Stimulated activated CD8-positive, alpha-beta memory T cell treated with anti-CD3 and anti-CD28 coated beads, Interleukin-12 subunit alpha, Interleukin-12 subunit beta, amount 100 ng/mL, for 24 hours (primary cell): ENCODE results near the gene ITPKB.
"Not testable (repeated sequence)": the region's sequence is repeated elsewhere in the genome, so short reads cannot be mapped to it uniquely, and the experiment has no call there.

Source experiments
- DNase-seq: peaks from one replicate; pipeline ENCODE4 v3.0.0-alpha.2; 2020; ENCODE audit errors: extremely low read depth

ITPKB gene

DNA sequence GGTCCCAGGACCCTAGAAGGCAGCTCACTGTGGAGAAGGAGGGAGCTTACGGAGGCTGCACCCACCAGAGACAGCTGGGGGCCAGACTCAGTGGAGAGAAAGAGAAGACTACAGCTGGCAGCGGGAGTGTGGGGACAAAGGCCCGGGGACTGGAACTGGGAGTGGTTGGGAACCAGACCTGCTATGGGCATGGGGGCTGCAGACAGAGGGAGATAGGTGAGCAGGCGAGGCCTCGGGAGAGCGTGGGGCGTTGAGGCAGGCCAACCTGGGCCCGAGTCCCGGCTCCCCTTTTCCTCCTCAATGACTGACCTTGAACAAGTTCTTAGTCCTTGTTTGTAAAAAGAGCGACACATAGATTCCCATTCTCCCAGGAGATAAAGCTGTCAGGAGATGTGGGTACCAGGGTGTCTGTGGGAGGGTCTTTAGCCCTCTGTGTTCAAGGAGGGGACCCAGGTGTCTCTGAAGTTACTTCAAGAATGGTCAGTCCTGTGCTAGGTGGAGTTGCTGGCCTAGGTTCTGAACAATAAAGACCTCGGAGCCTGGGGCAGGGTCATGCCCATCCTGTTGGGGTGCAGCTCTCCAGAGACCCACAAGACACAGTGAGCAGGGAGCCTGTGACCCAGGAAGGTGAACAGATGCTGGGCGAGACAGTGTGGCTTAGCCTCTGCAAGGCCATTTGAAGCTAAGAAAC, 87.9 kb downstream of the ITPKB start:
- DNase-seq = no peak

DNA sequence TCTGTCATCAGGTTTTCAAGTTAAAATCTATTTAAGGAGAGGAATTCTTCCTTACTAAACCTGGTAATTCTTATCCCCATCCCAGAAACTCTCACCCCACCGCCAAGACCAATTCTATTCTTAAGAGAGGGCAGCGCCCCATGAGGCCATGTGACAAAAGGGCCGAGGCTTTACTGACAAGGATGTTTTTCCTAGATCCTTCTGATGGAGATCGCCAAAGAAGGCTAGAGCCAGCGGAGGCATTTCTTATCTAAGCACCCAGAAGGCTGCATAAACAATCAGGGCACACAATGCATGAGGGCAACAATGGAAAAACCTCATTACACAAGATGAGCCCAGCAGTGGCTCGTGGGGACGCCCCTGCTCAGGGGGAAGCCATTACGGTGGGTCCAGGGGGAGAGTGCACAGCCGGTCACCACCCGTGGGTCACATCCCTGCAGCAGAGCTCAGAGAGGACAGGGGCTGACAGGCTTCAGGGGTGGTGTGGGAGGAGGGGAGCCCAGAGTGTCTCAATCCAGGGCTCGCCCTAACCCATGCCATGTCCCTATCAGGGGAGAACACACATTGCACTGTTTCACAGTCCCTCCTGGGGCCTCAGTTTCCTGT, 88.7 kb downstream of the ITPKB start:
- DNase-seq = no peak

DNA sequence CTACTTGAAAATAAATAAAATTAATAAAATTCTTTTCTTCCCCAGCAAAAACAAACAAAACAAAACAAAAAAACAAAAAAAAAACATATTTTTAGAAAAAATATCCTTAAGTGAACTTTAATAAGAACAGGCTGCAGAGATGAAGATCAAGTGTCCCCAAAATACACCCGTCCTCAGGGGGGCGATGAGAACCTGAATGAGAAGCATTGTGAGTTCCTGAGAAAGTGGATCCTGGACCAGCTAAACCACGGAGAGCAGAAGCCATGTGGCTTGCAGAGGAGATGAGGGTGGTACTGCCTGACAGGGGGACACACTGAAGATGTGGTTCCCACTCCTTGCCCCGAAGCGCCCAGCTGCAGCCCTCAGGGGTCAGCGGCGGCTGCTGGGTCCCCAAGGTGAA, 89.3 kb downstream of the ITPKB start:
- DNase-seq = no peak

DNA sequence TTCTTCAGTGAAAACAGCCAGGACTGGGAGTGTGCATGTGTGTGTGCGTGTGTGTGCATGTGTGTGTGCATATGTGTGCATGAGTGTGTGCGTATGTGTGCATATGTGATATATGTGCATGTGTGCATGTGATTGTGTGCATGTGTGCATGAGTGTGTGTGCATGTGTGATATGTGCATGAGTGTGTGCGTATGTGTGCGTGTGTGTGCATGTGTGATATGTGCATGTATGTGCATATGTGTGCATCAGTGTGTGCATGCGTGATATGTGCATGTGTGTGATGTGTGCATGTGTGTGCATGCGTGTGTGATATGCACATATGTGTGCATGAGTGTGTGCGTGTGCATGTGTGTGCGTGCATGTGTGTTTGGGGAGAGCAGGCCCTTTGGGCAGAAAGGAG, 89.8 kb downstream of the ITPKB start:
- no peak for DNase-seq

DNA sequence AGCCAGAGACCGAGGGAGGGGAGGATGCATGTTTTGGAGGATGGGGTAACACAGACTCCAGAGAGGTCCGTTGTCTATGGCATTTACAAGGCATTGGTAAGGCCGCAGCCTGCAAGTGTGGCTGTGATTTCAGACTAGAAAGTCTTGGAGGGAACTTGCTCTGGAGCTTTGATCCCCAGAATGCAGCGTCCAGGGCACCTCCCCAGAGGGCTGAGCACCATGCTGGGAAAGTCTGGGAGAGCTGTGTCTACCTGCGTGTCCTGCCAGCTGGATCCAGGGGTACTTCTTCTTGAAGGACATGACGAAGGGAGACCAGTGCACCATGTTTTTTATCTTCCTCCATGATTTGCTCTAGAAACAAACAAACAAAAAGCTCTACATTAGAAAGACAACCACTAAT, 90.7 kb downstream of the ITPKB start:
- no peak for DNase-seq

DNA sequence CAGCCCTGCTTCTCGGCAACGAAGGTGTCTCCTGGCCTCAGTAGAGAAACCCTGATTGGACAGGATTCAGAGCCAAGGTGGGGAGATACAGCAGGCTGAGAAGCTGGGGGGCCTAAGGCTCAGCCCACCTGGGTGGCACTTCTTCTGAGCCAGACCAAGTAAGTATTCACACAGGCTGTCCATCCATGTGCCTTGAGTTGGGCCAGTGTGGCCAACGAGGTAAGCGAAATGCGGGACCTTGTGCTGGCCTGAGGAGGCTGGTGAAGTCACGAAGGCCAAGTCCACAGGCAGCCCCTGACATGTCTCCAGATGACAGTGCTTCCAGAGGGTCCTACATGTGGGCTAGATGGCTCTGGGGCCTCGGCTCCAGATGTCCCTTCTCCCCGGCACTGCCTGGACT, 91.4 kb downstream of the ITPKB start:
- DNase-seq = no peak

DNA sequence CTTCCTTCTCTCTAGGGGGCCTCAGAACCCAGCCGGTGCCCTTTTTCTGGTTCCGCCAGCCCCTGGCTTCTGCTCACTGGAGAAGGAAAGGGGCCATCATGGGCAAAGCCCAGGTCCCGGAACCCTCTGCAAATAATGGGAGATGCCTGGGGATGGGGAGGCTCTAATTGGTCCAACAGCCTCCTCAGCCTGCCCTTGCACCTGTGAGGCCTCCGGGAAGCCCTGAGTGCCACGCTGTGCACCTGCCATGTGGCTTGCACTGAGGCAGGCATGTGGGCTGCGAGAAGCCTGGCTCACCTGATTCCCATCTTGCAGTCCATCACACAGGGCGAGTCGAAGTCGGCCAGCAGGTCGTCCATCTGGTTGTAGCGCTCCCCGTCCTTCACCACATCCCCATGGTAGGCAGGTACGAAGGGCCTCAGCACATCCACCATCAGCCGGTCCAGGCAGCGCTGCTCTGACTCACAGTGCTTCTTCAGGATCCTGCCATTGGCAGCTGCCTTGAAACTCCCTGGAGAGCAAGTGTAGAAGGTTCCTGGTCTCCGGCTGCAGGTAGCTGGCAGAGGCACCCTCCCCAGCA, 92.1 kb downstream of the ITPKB start:
- DNase-seq = no peak

DNA sequence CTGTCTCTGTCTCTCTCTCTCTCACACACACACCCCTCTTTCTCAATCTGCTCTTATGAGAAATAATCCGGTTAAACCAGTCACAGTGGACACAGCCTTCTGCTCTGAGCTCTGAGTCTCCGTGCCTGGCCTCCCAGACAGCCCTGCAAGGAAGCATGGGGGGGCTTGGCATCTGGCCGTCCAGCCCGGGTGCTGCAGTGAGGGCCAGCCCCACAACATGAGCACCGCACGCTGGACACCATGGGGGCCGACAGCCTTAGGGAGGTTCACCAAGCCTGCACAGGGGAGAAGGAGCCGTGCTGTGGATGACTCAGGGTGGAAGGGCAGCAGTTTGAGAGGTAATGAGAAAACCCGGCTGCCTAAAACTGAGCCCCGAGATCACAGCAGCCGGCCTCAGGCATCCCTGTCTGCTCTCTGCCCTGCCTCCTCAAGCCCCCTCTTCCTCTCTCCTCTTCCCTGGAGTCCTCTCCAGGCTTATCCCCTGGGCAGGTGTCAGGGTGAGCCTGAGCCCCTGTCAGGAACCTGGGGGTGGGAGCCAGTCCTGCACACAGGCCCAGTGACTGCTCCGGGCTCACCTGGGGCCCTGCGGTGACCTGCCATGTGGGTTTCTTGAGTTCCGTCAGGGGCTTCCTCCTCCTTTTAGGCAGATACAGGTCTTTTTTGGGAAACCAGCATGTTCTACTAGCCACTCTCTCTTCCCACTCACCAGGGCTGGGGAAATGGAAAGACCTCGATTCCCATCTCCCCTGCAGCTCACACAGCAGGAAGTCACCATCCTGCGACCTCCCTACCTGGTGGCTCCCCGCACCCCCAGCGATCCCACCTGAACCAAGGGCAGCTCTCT, 92.8 kb downstream of the ITPKB start:
- DNase-seq = no peak

DNA sequence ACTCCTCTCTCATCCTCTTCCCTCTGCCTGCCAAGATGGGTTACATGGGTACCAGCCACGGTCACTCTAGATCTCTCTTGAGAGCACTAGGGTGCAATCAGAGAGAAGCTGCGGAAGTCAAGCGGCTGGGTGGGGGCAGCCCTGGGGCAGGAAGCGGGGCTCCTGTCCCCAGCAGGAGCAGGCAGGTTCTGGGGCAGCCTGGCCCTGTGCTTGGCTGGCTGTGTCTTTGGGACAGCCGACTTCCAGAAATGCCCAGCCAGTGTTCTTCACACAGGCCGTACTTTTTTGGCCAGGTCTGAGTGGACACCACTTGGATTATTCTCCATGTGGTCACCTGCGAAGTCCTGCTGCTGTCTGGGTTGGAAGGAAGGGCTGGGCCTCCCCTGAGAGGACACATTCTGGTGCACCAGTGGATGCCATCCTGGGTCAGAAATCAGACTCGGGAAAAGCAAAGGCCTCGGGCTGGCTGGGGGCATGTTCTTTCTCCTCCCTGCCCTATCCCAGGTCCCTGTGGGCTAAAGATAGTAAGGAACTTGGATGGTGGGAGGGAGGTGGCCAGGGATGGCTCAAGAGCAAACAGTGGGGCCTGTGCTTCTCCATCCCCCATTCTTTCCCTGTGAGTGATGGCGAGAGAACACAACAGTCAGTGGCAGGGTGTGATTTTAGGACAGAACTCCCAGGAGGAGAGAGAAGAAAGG, 93.7 kb downstream of the ITPKB start:
- DNase-seq = no peak

DNA sequence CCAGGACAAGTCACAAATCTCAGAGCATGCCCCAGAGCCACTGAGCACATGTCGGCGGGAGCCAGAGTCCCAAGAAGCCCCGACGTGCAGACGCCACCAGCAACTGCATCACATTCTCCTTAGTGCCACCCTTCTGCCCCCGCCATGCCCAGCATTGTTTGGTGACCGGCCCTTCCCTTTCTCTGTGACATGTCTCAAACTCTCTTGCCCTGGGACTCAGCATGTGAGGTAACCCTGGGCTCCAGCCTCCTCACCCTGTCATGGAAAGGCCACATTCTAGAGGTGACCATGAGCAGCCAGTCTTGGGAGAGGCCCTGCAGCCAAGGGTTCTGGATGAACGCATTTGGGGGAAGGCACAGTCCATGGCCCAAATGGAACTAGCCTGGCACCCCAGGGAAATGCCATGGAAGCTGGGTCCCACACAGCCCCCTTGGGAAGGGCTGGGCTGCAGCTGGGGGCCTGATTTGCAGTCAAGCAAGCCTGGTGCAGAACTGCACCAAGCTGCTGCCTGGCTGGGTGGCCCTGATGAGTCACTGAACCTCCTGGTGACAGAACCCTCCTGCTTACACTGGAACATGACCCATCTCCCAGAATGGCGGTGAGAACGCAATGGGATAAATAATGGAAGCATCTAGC, 94.4 kb downstream of the ITPKB start:
- no peak for DNase-seq

DNA sequence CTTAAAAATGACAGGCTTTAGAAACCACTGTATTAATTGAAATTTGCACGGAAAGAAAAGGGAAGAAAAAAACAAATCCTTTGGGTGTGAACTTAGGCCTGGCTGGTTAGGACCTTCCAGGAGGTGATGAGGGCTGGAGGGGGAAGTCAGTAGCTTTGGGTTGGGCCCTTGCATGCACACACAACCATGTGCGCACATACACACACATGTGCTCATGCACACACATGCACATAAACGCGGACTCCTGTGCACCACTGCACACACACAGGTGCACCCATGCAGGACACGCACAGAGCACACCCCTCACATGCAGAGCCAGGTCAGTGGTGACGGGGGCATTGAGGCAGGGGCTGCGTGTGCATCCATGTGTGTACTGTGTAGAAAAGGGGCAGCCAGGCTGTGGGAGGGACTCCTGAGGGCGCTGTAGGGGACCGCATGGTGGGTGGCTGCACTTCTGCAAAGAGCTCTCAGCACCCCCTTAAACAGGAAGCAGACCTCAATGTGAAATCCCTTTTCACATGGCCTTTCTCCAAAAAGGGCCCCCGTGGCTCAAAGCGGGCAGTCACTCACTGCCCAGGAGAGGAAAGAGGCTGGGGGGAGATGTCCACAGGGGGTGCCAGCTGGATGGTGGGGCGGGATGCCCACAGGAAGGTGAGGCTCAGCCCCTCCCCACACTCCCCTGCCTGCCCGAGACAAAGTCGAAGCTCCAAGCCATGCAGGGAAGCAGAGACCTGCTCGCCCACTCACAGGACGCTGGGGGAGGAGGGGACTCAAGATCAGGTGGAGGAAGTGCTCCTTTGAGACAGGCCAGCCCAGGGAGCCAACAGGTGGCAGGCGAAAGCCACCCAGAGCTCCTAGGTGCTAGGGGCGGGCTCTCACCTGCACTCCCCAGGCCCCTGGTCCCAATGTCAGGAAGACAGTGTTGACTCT, 95.2 kb downstream of the ITPKB start:
- DNase-seq = no peak

DNA sequence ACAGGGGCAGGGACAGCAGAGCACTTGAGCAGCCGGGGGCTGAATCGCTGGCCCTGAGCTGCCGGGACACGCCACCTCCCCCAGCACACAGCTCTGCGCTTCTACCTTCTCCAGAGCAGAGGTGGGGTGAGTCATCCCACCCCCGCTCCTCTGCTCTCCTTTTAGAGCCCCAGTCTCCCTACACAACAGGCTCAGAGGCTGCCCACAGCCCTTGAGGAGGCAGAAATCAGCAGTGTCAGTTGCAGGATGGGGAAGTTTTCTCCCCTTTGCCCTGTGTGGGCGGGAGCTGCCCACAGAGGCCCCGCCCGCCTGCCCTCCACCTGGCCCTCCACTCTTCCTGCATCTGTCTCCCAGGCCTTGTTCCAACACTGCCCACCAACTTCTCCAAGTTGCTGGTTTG, 95.9 kb downstream of the ITPKB start:
- DNase-seq = no peak

DNA sequence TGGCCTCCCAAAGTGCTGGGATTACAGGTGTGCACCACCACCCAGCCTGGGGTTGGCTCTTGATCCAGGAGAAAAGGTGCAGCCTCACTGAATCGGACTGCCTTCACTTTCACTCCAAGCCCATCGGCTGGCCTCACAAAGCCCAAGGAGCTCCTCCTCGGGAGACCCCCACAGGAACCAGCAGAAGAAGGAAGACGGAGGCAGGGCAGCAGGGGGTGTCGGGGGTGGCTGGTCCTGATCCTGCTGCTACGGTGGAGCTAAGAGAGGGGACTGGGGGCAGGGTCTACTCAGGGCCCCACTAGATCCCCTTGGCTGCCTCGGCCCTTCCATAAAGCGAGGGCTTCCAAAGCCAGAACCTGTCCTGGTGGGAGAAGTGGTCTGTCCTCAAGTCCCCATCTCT, 96.7 kb downstream of the ITPKB start:
- DNase-seq = no peak

DNA sequence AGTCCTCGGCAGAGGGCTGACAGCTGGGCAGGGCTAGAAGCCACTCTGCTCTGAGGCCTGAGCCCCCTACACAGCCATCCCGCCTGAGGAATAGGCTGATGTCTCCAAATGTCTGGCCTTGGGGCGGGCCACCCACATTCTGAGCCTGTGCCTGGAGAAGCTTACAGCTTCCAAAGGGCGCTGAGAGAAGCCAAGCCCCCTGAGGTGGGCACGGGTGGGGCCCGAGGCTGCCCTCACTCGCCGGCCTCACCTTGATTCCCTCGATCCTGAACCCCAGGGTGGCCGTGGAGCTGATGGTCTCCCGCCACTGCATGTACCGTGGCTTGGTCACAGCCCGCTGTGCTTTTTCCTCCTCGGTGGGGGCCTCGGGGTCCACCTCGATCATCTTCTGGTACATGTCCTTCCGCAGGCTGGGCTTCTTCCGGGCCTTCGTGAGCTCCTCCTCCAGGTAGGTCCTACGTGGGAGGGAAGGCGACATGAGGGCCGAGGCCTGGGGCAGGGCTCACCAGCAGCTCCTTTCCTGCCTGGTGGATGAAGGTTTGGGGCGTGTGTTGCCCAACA, 97.3 kb downstream of the ITPKB start:
- DNase-seq = no peak

DNA sequence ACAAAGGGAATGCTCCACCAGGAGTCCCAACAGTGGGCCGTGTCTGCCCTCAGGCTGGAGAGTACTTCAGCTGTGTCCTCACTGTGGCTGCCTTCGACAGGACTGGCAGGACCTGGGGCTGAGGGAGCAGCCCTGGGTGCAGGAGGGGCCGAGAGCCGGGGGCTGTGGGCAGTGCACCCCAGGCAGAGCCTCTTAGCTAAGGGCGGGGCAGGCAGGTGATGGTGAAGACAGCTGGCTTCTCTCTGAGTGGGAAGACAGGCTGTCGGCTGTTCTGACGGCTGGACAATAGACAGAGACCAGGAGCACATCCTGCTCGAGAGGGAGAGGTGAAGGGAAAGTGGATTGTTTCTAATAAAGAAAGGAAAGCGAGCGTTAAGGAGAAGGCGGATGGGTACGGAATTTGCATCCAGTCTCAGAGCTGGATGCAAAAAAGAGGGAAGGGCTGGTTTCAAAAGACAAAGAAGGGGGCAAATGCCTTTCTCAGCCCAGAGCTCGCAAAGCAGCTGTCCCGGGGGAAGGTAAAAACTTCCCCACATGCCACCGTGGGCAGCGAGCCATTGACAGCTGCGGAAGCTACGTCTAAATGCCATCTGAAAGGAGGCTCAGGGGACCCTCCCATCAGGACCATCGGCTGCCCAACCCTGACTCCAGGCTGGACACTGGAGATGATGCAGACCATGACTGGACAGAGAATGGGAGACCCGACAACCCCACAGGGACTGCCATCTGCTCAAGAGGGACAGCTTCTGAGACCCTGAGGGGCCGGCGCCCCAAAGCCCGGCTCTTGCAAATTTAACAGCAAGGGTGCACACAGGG, 98.6 kb downstream of the ITPKB start:
- no peak for DNase-seq

DNA sequence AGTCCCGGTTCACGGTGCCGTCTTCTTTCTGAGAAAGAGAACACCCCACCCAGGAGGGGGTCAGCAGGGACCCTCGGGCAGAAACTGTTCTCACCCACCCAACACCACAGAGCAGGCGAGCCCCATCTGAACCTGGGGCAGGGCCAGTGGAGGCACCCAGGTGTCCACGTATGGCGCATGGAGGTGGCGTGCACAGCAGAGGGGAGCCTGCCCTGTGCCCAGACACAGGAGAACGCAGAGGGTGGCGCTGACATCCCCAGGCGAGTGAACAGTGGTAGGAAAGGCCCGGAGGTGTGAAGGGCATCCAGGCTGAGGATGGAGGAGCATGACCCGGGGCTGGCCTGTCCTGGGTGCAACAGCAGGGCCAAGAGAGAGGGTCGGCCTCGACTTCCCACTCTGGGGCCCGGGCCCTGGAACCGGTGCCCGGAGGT, 99.4 kb downstream of the ITPKB start:
- no peak for DNase-seq

DNA sequence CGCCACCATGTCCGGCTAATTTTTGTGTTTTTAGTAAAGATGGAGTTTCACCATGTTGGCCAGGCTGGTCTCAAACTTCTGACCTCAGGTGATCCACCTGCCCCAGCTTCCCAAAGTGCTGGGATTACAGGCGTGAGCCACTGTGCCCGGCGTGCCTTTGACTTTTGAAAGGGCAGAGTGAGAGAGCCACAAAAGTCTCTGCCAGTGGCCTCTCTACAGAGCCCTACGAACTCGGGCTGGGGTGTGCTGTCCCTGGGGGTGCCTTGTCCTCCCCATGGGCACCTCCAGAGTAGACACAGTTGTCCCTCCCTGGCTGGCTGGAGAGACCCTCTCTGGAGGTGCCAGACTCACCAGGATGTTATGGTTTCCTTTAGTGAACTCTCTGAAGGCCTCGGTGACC, 99.9 kb downstream of the ITPKB start:
- not testable (repeated sequence) for DNase-seq

DNA sequence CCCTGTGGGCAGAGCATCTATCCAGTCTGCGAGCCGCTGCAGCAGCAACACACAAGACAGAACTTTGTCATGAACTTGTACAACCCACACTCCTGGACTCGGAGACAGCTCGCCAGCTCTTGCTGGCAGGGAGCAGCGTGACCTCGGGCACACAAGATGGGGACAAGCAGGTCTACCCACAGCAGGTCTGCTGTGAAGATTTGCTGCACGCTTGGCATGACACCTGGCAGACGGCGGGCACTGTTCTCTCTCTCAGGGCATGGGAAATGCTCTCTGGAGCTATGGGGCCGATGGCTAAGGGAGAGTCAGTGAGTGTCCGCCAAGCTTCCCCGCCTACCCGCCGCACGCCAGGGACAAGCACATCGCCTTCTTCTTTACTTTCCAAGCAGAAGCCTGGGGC, 100.5 kb downstream of the ITPKB start:
- no peak for DNase-seq

DNA sequence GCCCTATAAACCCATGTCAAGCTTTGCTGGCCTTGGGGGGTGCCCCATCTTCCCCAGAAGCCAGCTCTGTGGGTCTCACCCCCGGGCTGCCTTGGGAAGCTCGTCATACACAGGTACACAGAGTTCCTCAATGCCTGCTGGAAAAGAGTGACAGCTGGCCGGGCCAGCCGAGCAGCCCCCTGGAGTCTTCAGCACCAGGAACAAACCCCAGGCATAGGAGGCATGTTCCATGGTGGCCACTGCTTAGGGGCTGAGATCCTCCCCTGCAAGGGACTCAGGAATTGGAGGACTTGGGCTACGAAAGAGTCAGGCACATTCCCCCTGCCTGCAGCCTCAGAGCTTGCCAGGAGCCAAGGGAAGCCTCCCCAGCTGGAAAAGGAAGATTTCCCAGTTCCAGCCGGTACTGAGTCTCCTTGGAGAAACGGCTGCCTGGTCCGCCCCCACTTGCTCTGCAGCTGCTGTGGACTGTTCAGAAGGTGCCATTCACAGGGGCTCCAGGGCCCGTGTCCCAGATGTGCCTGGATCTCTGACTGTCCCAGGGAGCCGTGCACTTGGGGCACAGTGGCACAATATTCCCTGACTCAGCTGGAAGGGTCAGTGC, 101.0 kb downstream of the ITPKB start:
- DNase-seq = no peak
